NCI-H187 (cell line): ENCODE data around the gene CUX1.
"Not testable (repeated sequence)": the region's sequence is repeated elsewhere in the genome, so short reads cannot be mapped to it uniquely, and the experiment has no call there.

Experiments used
- DNase-seq, 2 experiments: peaks; one replicate each; lab custom pipeline; 2025; lab: John Stamatoyannopoulos, UW

The CUX1 gene

DNA sequence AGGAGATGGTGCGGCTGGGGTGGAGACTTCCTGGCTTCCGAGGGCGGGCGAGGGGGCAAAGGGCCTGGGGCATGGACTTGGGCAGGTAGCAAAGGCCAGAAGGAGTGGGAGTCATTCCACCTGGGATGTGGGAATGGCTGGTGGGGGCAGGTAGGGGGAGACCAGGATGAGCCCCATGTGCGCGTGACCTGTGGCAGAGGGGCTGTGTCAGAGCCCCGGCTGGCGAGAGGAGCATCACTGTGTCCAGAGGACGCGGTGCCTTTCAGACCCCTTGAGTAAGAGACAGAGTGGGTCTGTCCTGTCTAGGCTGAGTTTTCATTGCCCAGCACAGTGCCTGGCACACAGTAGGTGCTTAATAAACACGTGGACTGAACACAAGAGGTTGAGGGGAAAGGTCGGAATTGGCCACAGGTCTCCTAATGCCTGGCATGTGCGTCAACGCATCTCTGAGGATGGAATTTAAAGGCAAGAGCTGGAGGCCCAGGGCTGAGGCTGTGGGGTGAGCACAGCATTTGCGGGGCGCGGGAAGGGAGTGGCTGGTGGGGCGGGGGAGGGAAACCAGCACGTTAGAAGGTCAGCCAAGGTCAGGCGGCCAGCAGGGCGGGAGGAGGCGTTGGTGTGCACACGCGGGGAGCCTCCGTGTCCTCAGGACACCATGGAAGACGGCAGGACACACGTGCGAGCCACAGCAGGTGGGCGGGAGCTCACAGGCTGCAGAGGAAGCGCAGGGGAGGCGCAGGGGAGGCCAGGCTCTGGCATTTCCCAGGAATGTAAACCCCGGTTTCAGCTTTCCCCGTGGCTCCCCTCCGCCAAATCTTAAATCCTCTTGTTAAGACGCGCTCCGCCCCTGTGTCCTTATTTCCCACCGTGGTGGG lies 51.8 kb downstream of the CUX1 start:
- DNase-seq, result no peak

- DNase-seq, result no peak
Measured at GRCh38 chr7:101869901-101870290, 52.5 kb downstream of the CUX1 start.

- DNase-seq, result no peak
Measured at GRCh38 chr7:101870361-101871062, 53.1 kb downstream of the CUX1 start.

DNA sequence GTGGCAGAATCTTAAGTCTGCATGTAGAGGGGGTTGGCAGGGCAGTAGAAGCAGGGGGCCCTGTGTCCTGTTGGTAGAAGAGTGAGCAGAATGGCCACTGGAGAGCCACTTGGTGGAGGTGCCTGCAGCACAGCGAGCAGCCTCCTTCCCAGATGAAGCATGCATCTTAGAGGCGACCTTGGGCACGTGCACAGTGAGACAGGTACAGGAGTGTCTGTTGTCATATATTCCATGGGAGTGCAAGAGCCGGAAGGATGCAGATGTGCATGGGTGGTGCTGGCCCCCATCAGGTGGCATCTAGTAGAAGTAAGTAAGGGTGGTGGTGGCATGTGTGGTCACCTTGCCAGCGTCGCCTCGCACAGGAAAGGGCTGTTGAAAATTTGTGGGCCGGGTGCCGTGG lies 53.9 kb downstream of the CUX1 start:
- DNase-seq, result no peak

DNA sequence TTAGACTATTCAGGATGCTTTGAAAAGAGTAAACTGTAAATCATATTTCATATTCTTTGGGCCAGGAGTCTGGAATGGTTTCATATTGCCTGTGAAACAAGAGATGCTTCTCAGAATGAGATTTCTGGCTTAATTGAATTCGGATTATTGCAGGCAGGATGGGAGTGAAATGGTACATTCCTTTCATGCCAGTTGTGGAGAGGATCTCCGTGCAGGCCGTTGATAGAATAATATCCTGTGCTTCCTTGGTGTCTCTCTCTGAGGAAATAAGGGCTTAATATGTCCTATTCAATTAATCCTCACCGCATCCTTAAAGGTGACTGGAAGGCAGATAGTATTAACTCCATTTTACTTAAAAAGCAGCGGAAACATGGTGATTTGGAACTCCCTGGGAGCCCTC lies 56.6 kb downstream of the CUX1 start:
- no peak for DNase-seq

DNA sequence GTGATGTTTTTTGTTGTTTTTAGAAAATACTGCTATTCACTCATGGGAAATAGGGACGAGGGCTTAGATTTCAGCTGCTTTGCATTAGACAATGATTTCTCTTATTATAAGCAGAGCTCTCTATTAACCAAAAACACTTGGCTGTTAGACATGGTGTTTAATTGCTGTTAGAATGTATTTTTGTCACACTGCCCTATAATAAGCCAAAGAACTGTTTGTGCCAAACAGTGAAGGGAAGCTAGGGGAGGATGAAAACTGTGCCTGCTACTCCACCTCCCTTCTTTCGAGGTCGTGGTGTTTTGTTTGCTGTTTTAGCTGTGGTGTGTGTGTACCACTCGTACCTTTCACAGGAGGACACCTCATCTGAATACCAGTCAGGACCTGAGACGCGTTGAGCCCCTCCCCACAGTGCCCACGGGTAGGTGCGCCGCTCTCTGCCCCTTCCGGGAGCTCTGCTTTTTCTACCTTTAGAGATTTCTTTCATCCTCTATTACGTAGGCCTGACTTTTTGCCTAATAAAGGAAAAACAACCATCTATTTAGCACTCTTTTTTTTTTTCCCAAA lies 57.9 kb downstream of the CUX1 start:
- no peak for DNase-seq

- no peak for DNase-seq
Measured at GRCh38 chr7:101877882-101878591, 60.6 kb downstream of the CUX1 start.

GRCh38 chr7:101878938-101879337 lies 61.5 kb downstream of the CUX1 start:
- DNase-seq, result no peak

DNA sequence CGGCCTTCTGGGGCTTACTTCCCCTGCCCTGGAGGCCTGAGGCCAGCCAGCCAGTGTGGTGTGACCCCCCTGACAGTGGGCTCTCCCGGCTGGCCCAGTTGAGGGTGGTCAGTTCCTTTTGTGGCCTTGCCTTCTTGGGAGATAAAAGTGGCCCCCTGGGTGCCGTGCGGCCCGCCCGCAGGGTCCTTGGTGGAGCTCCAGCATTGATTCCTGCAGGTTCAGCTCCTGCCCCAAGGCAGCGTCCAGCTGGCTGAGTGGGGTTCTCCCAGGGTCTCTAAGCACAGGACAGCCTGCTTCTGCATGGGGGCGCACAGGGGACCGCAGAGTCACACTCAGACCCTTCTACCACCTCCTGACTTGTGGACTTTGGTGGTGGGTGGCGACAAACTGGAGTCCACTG lies 62.1 kb downstream of the CUX1 start:
- DNase-seq, result no peak

- DNase-seq, result no peak
Measured at GRCh38 chr7:101880282-101881054, 63.0 kb downstream of the CUX1 start.

GRCh38 chr7:101882005-101882421 lies 64.6 kb downstream of the CUX1 start:
- DNase-seq, result no peak

DNA sequence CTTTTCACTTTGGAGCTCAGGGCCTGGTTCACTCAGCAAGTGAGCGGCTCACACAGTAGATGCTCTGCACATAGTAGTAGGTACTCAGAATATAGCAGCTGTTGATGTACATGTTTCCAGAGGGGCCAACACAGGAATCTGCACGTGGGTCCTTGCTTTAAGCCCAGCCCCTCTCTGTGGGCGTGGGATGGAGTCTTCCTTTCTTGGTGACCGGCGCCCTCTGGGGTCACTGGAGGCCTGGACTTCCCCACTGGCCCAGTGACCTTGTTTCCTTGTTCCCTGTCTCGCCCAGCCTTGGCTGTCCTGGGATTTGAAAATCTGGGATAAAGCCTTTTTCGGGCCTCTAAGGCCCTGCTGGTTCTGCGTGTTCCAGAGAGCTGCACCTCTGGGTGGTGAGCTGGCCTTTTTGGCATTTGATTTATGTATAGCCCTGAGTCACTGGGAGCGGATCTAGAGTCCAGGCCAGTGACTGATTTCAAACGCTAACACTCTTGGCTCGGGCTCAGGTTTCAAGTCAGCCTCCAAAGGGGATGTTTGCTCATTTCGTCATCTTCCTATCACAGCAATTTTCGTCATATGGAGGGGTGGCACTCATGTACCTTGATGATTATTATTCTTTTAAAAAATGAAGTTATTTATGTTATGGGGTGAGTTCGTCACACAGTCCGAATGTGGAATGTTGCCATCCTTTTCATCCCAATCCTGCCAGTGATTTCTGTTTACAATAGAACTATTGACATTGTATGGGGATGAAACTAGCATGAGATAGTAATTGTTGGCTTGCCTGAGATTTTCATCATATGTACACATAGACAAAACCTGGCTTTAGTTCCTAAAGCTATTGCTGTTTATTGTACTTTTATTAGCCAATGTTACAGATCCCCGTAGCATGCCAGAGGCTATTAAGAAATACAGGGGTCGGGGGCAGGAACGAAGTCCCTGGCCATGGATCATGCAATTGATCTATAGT lies 65.5 kb downstream of the CUX1 start:
- DNase-seq, result no peak

DNA sequence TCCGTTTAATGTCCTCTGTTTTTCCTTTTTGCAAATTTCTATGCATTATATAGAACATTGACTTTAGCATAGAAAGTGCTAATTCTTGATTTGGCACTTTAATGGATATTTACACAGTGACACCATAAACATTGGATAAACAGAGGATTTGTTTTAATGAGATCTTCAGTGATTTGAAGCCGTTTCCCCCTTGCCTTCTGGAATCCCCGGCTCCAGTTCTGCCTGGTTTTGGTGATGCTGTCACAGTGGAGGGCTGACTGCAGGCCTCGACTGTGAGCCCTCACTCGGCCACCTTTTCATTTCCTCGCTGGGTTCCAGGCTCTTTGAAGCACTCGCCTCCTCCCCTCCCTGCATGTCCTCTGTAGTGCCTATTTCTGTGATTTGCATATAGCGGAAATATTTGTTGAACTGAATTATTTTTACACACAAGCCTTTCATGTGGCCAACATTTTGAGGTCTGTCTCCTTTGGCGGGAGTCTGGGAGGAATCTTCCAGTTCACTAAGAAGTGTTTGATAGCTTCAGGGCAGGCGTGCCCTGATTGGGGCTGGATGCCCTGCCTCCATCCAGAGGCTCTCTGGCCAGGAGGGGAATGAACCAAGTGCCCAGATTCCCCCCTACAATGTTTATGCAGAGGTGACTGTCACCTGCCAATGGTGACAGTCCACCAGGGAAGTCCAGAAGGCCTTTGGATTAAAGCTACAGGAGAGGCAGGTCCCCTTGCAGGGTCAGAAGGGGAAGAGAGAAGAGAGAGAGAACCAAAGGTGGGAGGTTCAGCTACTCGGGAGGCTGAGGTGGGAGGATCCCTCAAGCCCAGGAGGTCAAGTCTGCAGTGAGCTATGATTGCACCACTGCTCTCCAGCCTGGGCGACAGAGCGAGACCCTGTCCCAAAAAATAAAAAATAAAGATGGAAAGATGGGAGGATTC lies 67.5 kb downstream of the CUX1 start:
- no peak for DNase-seq

DNA sequence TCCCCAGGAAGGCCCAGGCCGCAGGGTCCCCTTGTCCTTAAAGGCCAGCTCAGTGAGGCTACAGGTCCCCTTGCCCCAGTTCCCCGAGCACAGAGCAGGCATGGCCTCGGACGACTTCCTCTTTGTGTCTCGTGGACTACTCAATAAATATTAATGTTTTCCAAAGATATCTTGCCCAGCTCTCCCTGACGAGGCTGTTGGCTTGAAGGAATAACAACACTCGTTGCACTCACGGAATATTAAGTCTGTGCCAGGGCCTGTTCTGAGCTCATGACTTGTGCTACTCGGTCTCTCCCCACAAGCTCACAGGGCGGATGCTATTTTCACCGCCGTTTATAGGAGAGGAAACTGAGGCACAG lies 68.2 kb downstream of the CUX1 start:
- DNase-seq, result no peak

DNA sequence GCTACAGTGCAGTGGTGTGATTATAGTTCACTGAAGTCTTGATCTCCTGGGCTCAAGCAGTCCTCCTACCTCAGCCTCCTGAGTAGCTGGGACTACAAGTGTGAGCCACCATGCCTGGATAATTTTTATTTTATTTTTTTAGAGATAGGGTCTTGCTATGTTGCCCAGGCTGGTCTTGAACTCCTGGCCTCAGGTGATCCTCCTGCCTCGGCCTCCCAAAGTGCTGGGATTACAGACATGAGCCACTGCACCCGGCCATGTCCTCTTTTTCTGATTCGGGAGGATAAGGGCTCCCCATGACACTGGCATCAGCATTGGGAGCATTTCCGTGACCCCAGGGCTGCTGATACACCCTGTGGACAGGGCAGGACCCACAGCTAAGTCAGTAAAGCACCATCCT lies 69.9 kb downstream of the CUX1 start:
- DNase-seq, result not testable (repeated sequence)

- not testable (repeated sequence) for DNase-seq
Measured at GRCh38 chr7:101888564-101888963, 71.1 kb downstream of the CUX1 start.

DNA sequence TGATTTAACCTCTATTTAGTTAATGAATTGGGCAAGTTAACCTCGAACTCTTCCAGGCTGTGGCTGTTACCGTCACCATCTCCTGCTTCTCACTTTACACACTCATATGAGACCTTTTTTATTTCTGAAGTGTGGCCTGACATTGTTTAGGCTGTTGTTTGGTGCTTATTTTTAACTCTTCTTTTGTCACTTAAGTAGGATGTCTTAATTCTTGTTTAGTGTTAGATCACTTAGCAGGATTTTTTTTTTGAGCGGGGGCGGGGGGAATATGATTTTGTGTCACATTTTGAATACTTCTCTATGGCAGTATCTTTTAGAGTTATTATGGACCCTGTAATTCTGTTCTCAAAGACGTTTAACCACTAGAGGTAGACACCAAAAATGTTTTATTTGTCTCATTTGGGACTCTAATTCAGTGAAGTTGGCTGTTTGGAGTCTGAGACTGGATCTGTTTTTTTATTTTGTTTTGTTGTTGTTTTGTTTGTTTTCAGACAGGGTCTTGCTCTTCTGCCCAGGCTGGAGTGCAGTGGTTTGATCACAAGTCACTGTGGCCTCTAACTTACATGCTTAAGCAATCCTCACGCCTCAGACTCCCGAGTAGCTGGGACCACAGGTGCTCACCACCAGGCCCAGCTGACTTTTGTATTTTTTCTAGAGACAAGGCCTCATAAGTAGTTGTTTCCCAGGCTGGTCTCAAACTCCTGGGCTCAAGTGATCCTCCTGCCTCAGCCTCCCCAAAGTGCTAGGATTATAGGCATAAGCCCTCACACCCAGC lies 73.5 kb downstream of the CUX1 start:
- DNase-seq, result no peak

DNA sequence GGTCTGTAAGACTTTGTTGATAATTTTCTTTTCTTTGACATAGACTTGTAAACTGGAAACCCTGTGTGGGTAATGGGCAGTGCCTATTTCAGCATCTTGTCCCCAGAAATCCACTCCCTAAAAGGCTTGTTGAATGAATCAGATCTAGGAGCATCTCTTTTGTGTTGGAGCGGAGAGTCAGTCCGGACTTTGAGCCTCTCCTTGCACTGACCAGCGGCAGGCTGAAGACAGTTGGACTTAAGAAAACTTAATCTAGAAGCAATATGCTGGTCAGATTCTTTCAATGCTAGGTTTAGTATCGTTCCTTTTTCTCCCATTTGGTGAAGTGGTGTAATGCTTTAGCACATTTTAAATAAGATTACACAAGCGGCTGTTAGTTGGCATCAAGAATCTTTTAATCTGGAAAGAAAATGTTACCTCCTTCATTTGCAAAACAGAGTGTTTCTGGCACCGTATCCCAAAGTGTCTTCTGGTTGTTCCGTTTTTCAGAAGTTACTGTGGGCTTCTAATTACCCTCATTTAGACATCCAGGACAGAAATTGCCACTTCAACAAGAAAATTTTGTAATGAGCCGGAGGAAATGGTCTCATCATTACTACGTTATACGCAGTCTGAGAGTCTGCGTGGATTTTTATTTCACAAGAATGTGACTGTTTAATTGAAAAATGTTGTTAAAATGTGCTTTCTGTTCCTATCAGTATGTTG lies 74.7 kb downstream of the CUX1 start:
- no peak for DNase-seq
